ENCODE measurements around the gene TOMM7.

Gene TOMM7

GRCh38 chr7:22814261-22815208 lies 8.1 kb downstream of the TOMM7 start:
- H3K36me3 ChIP-seq (ENCODE audit: control insufficient read depth, insufficient read depth, low read length): peaks cover 6% of the 10 kb centered on the region
- TF ChIP-seq, protein P1, sequence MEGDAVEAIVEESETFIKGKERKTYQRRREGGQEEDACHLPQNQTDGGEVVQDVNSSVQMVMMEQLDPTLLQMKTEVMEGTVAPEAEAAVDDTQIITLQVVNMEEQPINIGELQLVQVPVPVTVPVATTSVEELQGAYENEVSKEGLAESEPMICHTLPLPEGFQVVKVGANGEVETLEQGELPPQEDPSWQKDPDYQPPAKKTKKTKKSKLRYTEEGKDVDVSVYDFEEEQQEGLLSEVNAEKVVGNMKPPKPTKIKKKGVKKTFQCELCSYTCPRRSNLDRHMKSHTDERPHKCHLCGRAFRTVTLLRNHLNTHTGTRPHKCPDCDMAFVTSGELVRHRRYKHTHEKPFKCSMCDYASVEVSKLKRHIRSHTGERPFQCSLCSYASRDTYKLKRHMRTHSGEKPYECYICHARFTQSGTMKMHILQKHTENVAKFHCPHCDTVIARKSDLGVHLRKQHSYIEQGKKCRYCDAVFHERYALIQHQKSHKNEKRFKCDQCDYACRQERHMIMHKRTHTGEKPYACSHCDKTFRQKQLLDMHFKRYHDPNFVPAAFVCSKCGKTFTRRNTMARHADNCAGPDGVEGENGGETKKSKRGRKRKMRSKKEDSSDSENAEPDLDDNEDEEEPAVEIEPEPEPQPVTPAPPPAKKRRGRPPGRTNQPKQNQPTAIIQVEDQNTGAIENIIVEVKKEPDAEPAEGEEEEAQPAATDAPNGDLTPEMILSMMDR (IDR thresholded peaks at IDR 0.05; ENCODE audit: insufficient read depth, low read length, poor library complexity, severe bottlenecking): no peak
- DNase-seq (ENCODE audit: extremely low read depth, insufficient read length): no peak
- H3K27me3 ChIP-seq (replicated peaks; ENCODE audit: control insufficient read depth, insufficient read depth, low read length): no peaks in the 10 kb centered on the region
- H3K4me3 ChIP-seq (replicated peaks; ENCODE audit: low read depth, low read length): no peak overlapping the region

- TF ChIP-seq, protein P1 (IDR thresholded peaks at IDR 0.05; ENCODE audit: insufficient read depth, low read length, poor library complexity, severe bottlenecking): no peak
- H3K36me3 ChIP-seq (ENCODE audit: control insufficient read depth, insufficient read depth, low read length): peaks cover 6% of the 10 kb centered on the region
- H3K27me3 ChIP-seq (replicated peaks; ENCODE audit: control insufficient read depth, insufficient read depth, low read length): no peaks in the 10 kb centered on the region
- no peak overlapping the region for H3K4me3 ChIP-seq (replicated peaks; ENCODE audit: low read depth, low read length)
- DNase-seq (ENCODE audit: extremely low read depth, insufficient read length): no peak
Observed at GRCh38 chr7:22812353-22812752, 10.3 kb downstream of the TOMM7 start.

DNA sequence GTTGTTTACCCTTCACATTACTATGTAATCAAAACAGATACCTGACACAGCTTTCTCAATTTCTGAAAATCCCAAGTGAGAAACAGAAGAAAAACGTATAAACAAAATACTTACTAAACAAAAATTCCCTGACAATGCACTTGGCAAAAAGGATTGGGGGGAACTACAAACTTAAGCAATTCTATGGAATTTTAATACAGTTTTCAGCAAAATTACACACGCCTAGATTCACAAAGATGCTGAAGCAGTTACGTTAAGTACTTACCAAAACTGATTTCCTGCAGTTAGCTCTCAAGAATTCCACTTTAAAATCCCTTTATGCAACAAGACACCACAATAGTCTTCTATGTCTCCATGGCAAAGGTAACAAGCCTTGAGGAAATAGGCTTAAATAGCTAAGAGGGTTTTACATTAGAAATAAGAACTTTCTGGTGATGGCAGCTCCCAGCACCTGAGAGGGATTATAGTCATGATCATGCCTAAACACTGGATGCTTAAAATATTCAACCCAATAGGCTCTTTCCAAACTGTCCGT lies 10.8 kb downstream of the TOMM7 start:
- TF ChIP-seq, protein P1 (IDR thresholded peaks at IDR 0.05; ENCODE audit: insufficient read depth, low read length, poor library complexity, severe bottlenecking): no peak
- DNase-seq (ENCODE audit: extremely low read depth, insufficient read length): no peak
- peaks cover 6% of the 10 kb centered on the region for H3K36me3 ChIP-seq (ENCODE audit: control insufficient read depth, insufficient read depth, low read length)

GRCh38 chr7:22810843-22811242 lies 11.8 kb downstream of the TOMM7 start:
- Histone ChIP-seq H3K4me3 (replicated peaks; ENCODE audit: low read depth, low read length) (no peak overlapping the region), H3K27me3 (replicated peaks; ENCODE audit: control insufficient read depth, insufficient read depth, low read length) (no peaks in the 10 kb centered on the region), H3K36me3 (ENCODE audit: control insufficient read depth, insufficient read depth, low read length) (peaks cover 6% of the 10 kb centered on the region)
- TF ChIP-seq, protein P1 (IDR thresholded peaks at IDR 0.05; ENCODE audit: insufficient read depth, low read length, poor library complexity, severe bottlenecking): no peak
- no peak for DNase-seq (ENCODE audit: extremely low read depth, insufficient read length)

More for the DNA sequence above, 10.8 kb downstream of the TOMM7 start:
- H3K27me3 ChIP-seq (replicated peaks; ENCODE audit: control insufficient read depth, insufficient read depth, low read length): no peaks in the 10 kb centered on the region
- H3K4me3 ChIP-seq (replicated peaks; ENCODE audit: low read depth, low read length): no peak overlapping the region

DNA sequence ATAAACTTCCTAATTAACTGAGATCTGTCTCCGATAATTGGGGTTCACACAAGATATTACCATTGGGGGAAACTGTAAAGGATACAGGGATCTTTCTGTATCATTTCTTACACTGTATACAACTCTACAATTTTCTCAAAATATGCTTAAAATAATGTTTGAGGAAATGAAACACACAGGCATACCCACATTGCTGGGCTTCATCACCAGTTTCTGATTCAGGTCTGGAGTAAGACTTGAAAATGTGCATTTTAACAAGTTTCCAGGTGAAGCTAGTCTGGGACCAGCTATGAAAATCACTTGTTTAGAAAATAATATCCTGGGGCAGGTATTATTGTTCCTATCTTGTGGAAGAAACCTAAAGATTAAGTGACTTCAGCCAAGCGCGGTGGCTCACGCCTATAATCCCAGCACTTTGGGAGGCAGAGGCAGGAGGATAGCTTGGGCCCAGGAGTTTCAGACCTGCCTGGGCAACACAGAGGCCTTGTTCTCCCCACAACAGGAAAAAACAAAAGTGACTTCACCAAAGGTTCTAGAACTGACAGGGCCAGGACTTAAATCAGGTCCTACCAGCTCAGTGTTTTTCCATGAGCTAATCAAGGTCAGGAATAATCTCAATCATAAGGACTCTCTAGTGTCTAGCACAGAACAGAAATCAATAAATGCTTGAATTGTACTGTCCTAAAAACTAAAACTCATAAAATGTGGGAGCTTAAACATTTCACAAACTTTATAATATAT lies 12.6 kb downstream of the TOMM7 start:
- peaks cover 5% of the 10 kb centered on the region for H3K36me3 ChIP-seq (ENCODE audit: control insufficient read depth, insufficient read depth, low read length)
- no peak for DNase-seq (ENCODE audit: extremely low read depth, insufficient read length)
- TF ChIP-seq, protein P1 (IDR thresholded peaks at IDR 0.05; ENCODE audit: insufficient read depth, low read length, poor library complexity, severe bottlenecking): no peak
- H3K27me3 ChIP-seq (replicated peaks; ENCODE audit: control insufficient read depth, insufficient read depth, low read length): no peaks in the 10 kb centered on the region
- H3K4me3 ChIP-seq (replicated peaks; ENCODE audit: low read depth, low read length): no peak overlapping the region

All from GM06990 (cell line).